KMS-11 (cell line): Measurements from ENCODE around the gene SOX8.

ENCODE experiments used
- H2AFZ ChIP-seq: fragments of 200-600 bp; sonication (generic); 2 replicates; pipeline ENCODE4 v1.6.1; 2016; ENCODE audit warnings: antibody characterized with exemption, mixed run types, low read depth
- H3K27ac ChIP-seq: fragments of 200-600 bp; sonication (generic); 2 replicates; pipeline ENCODE4 v1.6.1; 2016; ENCODE audit warnings: mild to moderate bottlenecking, mixed run types
- H3K27me3 ChIP-seq: fragments of 200-600 bp; sonication (generic); 2 replicates; pipeline ENCODE4 v1.6.1; 2017; ENCODE audit warnings: mild to moderate bottlenecking, low read depth, mixed run types, moderate library complexity; ENCODE audit not compliant: insufficient read depth
- H3K36me3 ChIP-seq: fragments of 200-600 bp; sonication (generic); 2 replicates; pipeline ENCODE4 v1.6.1; 2017; ENCODE audit warnings: mild to moderate bottlenecking, mixed run types; ENCODE audit not compliant: insufficient read depth
- H3K4me1 ChIP-seq: fragments of 200-600 bp; sonication (generic); 2 replicates; pipeline ENCODE4 v1.6.1; 2016; ENCODE audit warnings: mild to moderate bottlenecking, low read depth, mixed run types; ENCODE audit not compliant: poor library complexity, severe bottlenecking
- H3K4me2 ChIP-seq: fragments of 200-600 bp; sonication (generic); 2 replicates; pipeline ENCODE4 v1.7.0; 2016; ENCODE audit warnings: mild to moderate bottlenecking, mixed run types
- H3K4me3 ChIP-seq: fragments of 200-600 bp; sonication (generic); IDR thresholded peaks from 2 replicates; pipeline ENCODE4 v1.6.1; 2017; ENCODE audit warnings: low read depth, low read length, mixed read lengths; ENCODE audit not compliant: insufficient read depth
- H3K79me2 ChIP-seq: fragments of 200-600 bp; sonication (generic); 2 replicates; pipeline ENCODE4 v1.6.1; 2016; ENCODE audit warnings: low read depth, mixed run types; ENCODE audit not compliant: insufficient read depth
- H3K9ac ChIP-seq: fragments of 200-600 bp; sonication (generic); 2 replicates; pipeline ENCODE4 v1.6.1; 2016; ENCODE audit warnings: mild to moderate bottlenecking, mixed run types
- H4K20me1 ChIP-seq: fragments of 200-600 bp; sonication (generic); 2 replicates; pipeline ENCODE4 v1.6.1; 2016; ENCODE audit warnings: mild to moderate bottlenecking, mixed run types; ENCODE audit not compliant: insufficient read depth
- CTCF ChIP-seq: fragments of 200-600 bp; sonication (generic); conservative IDR thresholded peaks from 2 replicates; pipeline ENCODE4 v1.6.1; 2017; ENCODE audit warnings: low read depth, mild to moderate bottlenecking, antibody characterized with exemption, low read length, moderate library complexity, mixed read lengths

The SOX8 gene

GRCh38 chr16:973366-973765 lies 8.2 kb upstream of the SOX8 start:
- no peaks in the 10 kb centered on the region for H3K4me1 ChIP-seq
- H3K4me2 ChIP-seq = no peak overlapping the region
- H3K27me3 ChIP-seq = peaks cover 65% of the 10 kb centered on the region
- H3K4me3 ChIP-seq = no peak overlapping the region
- no peak overlapping the region for H3K27ac ChIP-seq
- no peak overlapping the region for H2AFZ ChIP-seq
- no peaks in the 10 kb centered on the region for H3K36me3 ChIP-seq
- no peak for TF ChIP-seq CTCF
- no peak overlapping the region for H3K9ac ChIP-seq
- H4K20me1 ChIP-seq = no peaks in the 10 kb centered on the region
- no peaks in the 10 kb centered on the region for H3K79me2 ChIP-seq

DNA sequence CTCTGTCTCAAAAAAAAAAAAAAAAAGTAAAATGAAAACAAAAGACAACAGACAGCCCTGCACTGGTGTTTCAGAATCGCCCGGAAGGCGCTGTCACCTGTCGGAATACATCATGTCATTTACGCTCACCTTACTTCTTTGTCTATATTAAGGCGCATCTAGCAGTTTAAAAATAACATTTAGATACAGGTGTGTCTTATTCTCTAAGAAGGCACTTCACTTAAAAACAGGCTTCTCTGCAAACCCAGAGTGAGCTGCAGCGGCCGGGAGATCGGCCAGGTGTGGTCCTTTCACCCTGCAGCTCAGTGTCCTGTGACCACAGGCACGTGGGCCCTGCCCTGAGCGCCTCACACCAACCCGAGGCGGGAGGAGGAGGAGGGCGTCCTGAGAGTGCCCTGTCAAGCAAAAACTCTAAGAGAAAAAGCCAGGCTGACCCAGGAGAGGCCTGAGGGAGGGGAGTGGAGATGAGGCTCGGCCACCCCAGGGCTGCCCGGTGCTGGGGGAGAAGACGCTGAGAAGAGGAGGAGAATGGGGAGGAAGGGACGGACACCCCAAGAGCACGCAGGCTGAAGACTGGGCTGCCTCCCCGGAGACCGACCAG lies 7.5 kb upstream of the SOX8 start:
- Histone ChIP-seq H3K79me2 (no peaks in the 10 kb centered on the region), H3K9ac (no peak overlapping the region), H3K36me3 (no peaks in the 10 kb centered on the region), H3K27me3 (peaks cover 68% of the 10 kb centered on the region), H3K4me3 (no peak overlapping the region), H3K27ac (no peak overlapping the region), H2AFZ (no peak overlapping the region), H3K4me1 (no peaks in the 10 kb centered on the region), H3K4me2 (no peak overlapping the region), H4K20me1 (no peaks in the 10 kb centered on the region)
- no peak for TF ChIP-seq CTCF

DNA sequence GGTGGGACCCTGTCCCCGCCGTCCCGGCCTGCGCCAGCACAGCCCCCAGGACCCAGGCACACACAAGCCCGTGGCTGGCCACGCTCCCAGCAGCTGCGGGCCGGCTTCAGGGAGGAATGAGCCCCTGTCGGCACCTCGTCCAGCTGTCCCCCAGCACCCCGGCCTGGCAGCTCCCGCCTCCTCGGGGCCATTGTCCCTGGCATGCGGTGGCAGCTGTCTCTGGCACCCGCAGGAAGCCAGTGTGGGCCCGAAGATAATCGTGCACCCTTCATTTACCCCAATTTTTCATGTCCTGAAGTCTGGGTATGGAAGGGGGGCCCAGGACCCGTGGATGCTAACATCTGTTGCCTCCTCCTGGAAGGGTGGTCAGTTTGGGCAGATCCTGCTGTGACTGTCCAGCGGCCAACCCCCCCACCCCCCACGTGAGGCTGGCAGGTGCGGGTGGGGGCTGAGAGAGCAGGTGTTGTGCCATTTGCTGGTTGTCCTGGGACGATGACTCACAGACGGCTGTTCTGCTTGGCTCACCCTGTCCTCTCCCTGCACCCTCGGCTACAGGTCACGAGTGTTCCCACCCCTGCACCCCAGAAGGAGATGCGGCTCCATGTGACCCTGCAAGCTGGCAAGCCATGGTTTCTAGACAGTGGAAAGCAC lies 6.8 kb upstream of the SOX8 start:
- Histone ChIP-seq H4K20me1 (no peaks in the 10 kb centered on the region), H3K27ac (no peak overlapping the region), H3K9ac (no peak overlapping the region), H2AFZ (no peak overlapping the region), H3K79me2 (no peaks in the 10 kb centered on the region), H3K4me1 (no peaks in the 10 kb centered on the region), H3K4me3 (no peak overlapping the region), H3K27me3 (peaks cover 71% of the 10 kb centered on the region), H3K4me2 (no peak overlapping the region), H3K36me3 (no peaks in the 10 kb centered on the region)
- TF ChIP-seq CTCF = no peak

GRCh38 chr16:975291-975690 lies 6.3 kb upstream of the SOX8 start:
- no peak overlapping the region for H3K4me2 ChIP-seq
- no peak overlapping the region for H2AFZ ChIP-seq
- no peaks in the 10 kb centered on the region for H3K79me2 ChIP-seq
- H3K4me1 ChIP-seq = no peaks in the 10 kb centered on the region
- no peaks in the 10 kb centered on the region for H4K20me1 ChIP-seq
- H3K9ac ChIP-seq = no peak overlapping the region
- H3K4me3 ChIP-seq = no peak overlapping the region
- TF ChIP-seq CTCF = no peak
- peaks cover 76% of the 10 kb centered on the region for H3K27me3 ChIP-seq
- H3K27ac ChIP-seq = no peak overlapping the region
- no peaks in the 10 kb centered on the region for H3K36me3 ChIP-seq
